Muscle of arm (tissue), 12 donors: ENCODE data around the gene GDA. TPM values are rescaled to one million over a fixed set of nuclear protein-coding genes. Genes with fewer than 3 reads are reported as not detected.
"Not testable (repeated sequence)": the region's sequence is repeated elsewhere in the genome, so short reads cannot be mapped to it uniquely, and the experiment has no call there.

Source experiments
- DNase-seq: peaks from one replicate; pipeline ENCODE4 v3.0.0-alpha.2; 2013
- polyA plus RNA-seq, 12 donors: library from polyadenylated mRNA; unstranded; fragments of 120-200 nt; gene quantifications; one replicate each; pipeline ENCODE4 v1.2.1, GENCODE V29; 2013; ENCODE audit not compliant: insufficient read length in 12 of 12

GDA gene
- polyA plus RNA-seq, 12 donors, result 0.32 to 3.1 (median 0.66) TPM; not detected in 1

- DNase-seq, result no peak
Observed at GRCh38 chr9:72276429-72276828, 127.2 kb downstream of the GDA start.

GRCh38 chr9:72278959-72279358 is 129.7 kb downstream of the GDA start:
- DNase-seq, result no peak

GRCh38 chr9:72280913-72281500 is 131.8 kb downstream of the GDA start:
- peak; percentile 70 for DNase-seq

- DNase-seq, result no peak
Observed at GRCh38 chr9:72289401-72289800, 140.2 kb downstream of the GDA start.

GRCh38 chr9:72290311-72290710 is 141.1 kb downstream of the GDA start:
- no peak for DNase-seq

- not testable (repeated sequence) for DNase-seq
Observed at GRCh38 chr9:72291576-72291975, 142.3 kb downstream of the GDA start.

GRCh38 chr9:72292256-72292682 is 143.0 kb downstream of the GDA start:
- no peak for DNase-seq

- DNase-seq, result peak; percentile 38
Observed at GRCh38 chr9:72292874-72293607, 143.8 kb downstream of the GDA start.

- DNase-seq, result no peak
Observed at GRCh38 chr9:72294936-72295335, 145.7 kb downstream of the GDA start.

GRCh38 chr9:72297516-72297915 is 148.3 kb downstream of the GDA start:
- no peak for DNase-seq

GRCh38 chr9:72299017-72299603 is 149.9 kb downstream of the GDA start:
- DNase-seq, result no peak

GRCh38 chr9:72300873-72301272 is 151.6 kb downstream of the GDA start:
- no peak for DNase-seq

Other genes with a start within 250 kb of the GDA start
- 10 to 100 TPM in 11 of 12 donors, not detected in 1; 15.3 to 33.8 (median 29.6) TPM for gene ABHD17B, start 238.2 kb upstream of the GDA start, polyA plus RNA-seq
- 10 to 100 TPM in 11 of 12 donors, not detected in 1; 17.2 to 26.2 (median 24.0) TPM for gene C9orf85, start 237.8 kb upstream of the GDA start, polyA plus RNA-seq
- under 1 TPM in 1 of 12 donors, not detected in 11; 0.16 TPM for gene C9orf57, start 88.8 kb upstream of the GDA start, polyA plus RNA-seq
- 100 to 1,000 TPM; 113 to 255 (median 168) TPM for gene ZFAND5, start 215.8 kb downstream of the GDA start, polyA plus RNA-seq